ENCODE data around the gene LTA.

The LTA gene

GRCh38 chr6:31543639-31544038, 28.4 kb upstream of the LTA start:
- no peak for DNase-seq

- DNase-seq: no peak
These were observed 27.4 kb upstream of the LTA start for GRCh38 chr6:31544676-31545075.

GRCh38 chr6:31545291-31545690, 26.8 kb upstream of the LTA start:
- DNase-seq: no peak

- no peak for DNase-seq
These were observed 25.6 kb upstream of the LTA start, which contains the start of gene ATP6V1G2 for GRCh38 chr6:31546339-31546957. Gene ATP6V1G2 (minus strand): TSS chr6:31546608. CDS start chr6:31546559, 49 bp downstream.

- peak; percentile 73 for DNase-seq
These were observed 24.9 kb upstream of the LTA start, which contains the start of gene NFKBIL1 for GRCh38 chr6:31546958-31547726. Gene NFKBIL1 (plus strand): TSS chr6:31547608. CDS start chr6:31547695, 87 bp downstream.

GRCh38 chr6:31547727-31548543, 24.2 kb upstream of the LTA start:
- no peak for DNase-seq

- no peak for DNase-seq
These were observed 23.6 kb upstream of the LTA start for GRCh38 chr6:31548544-31548873.

- peak; percentile 65 for DNase-seq
These were observed 20.7 kb upstream of the LTA start for GRCh38 chr6:31551371-31551770.

- DNase-seq: no peak
These were observed 15.8 kb upstream of the LTA start for GRCh38 chr6:31556307-31556706.

GRCh38 chr6:31557443-31558317, 14.4 kb upstream of the LTA start:
- DNase-seq: no peak

- DNase-seq: no peak
These were observed 13.8 kb upstream of the LTA start for GRCh38 chr6:31558318-31558625.

GRCh38 chr6:31558631-31559500, 13.2 kb upstream of the LTA start:
- no peak for DNase-seq

GRCh38 chr6:31559606-31559957, 12.5 kb upstream of the LTA start:
- no peak for DNase-seq

GRCh38 chr6:31559958-31560696, 12.0 kb upstream of the LTA start:
- DNase-seq: no peak

- no peak for DNase-seq
These were observed 11.4 kb upstream of the LTA start for GRCh38 chr6:31560697-31561058.

- DNase-seq: no peak
These were observed 4.3 kb upstream of the LTA start for GRCh38 chr6:31567531-31568370.

- no peak for DNase-seq
These were observed 3.5 kb upstream of the LTA start for GRCh38 chr6:31568537-31568961.

GRCh38 chr6:31569861-31570536, 2.1 kb upstream of the LTA start:
- no peak for DNase-seq

- DNase-seq: no peak
These were observed 1.4 kb downstream of the LTA start for GRCh38 chr6:31573239-31574105.

All from 8988T (cell line).